GM19025 (cell line): ENCODE measurements around the gene ADGRG6.

Experiments
- ATAC-seq: cut with Tn5 transposase; IDR thresholded peaks from one replicate; pipeline ENCODE4 v1.9.1; 2021; ENCODE audit warnings: mild to moderate bottlenecking, low read depth, moderate library complexity; ENCODE audit not compliant: unreplicated experiment

Gene ADGRG6

GRCh38 chr6:142373268-142374090 lies 71.7 kb downstream of the ADGRG6 start:
- no peak for ATAC-seq

- ATAC-seq: no peak
Measured at GRCh38 chr6:142374091-142374770, 72.4 kb downstream of the ADGRG6 start.

GRCh38 chr6:142374965-142375733 lies 73.3 kb downstream of the ADGRG6 start:
- ATAC-seq: no peak

GRCh38 chr6:142376115-142376514 lies 74.3 kb downstream of the ADGRG6 start:
- no peak for ATAC-seq

GRCh38 chr6:142376800-142377496 lies 75.1 kb downstream of the ADGRG6 start:
- no peak for ATAC-seq

GRCh38 chr6:142377497-142377848 lies 75.7 kb downstream of the ADGRG6 start:
- ATAC-seq: no peak

- no peak for ATAC-seq
Measured at GRCh38 chr6:142378138-142378875, 76.5 kb downstream of the ADGRG6 start.

- ATAC-seq: no peak
Measured at GRCh38 chr6:142380626-142381025, 78.8 kb downstream of the ADGRG6 start.

- no peak for ATAC-seq
Measured at GRCh38 chr6:142381181-142381580, 79.4 kb downstream of the ADGRG6 start.

GRCh38 chr6:142381845-142382378 lies 80.1 kb downstream of the ADGRG6 start:
- ATAC-seq: no peak

- ATAC-seq: no peak
Measured at GRCh38 chr6:142384519-142385254, 82.9 kb downstream of the ADGRG6 start.

- ATAC-seq: no peak
Measured at GRCh38 chr6:142385352-142385751, 83.5 kb downstream of the ADGRG6 start.

GRCh38 chr6:142386657-142387056 lies 84.8 kb downstream of the ADGRG6 start:
- ATAC-seq: no peak

GRCh38 chr6:142387997-142388815 lies 86.4 kb downstream of the ADGRG6 start:
- no peak for ATAC-seq

GRCh38 chr6:142395266-142395665 lies 93.5 kb downstream of the ADGRG6 start:
- ATAC-seq: no peak

GRCh38 chr6:142395768-142396231 lies 94.0 kb downstream of the ADGRG6 start:
- ATAC-seq: peak; percentile 84

- no peak for ATAC-seq
Measured at GRCh38 chr6:142398353-142398752, 96.5 kb downstream of the ADGRG6 start.

GRCh38 chr6:142399739-142400138 lies 97.9 kb downstream of the ADGRG6 start:
- ATAC-seq: no peak
